HG02973 (cell line): ENCODE results near the gene PVALB.

ENCODE experiments used
- ATAC-seq: cut with Tn5 transposase; IDR thresholded peaks from one replicate; pipeline ENCODE4 v1.9.1; 2021; ENCODE audit warnings: moderate library complexity; ENCODE audit not compliant: unreplicated experiment

PVALB gene

DNA sequence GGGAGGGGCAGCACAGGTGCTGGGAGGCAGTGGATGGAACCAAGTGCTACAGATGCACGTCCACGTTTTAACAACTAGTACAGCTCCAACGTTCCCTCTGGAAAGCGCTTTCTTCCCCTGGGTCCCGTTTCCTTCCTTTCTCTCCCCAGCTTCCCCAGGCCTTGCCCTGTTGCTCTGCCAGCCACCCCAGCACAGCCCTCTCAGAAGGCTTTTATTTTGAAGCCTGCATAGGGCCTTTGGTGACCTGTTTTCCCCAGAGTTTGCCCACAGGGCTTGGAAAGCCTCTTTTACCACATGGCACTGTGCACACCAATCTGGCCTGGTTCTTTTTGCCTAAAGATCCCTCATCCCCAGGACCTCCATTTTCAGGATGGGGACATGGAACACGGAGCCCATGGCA lies 30.1 kb upstream of the PVALB start:
- no peak for ATAC-seq

DNA sequence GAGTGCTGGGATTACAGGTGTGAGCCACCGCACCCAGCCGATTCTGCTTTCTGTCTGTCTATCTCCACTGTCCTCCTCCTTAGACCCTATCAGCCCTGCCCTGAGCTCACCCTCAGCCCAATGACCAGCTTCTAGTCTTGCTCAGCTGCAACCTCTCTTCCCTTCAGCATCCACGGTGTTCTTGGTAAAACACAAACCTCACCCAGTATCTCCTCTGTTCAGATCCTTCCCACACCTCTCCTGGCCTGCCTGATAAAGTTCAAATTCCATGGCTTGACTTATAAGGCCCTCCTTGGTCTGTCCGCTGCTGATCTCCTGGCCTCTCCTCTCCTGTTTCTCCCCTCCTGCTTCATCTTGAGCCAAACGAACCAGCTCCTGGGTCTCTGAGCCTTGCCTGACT lies 29.4 kb upstream of the PVALB start:
- ATAC-seq, result no peak

- ATAC-seq, result no peak
Measured at GRCh38 chr22:36840106-36840505, 23.3 kb upstream of the PVALB start.

- ATAC-seq, result no peak
Measured at GRCh38 chr22:36839356-36840073, 22.7 kb upstream of the PVALB start.

GRCh38 chr22:36838119-36839030 lies 21.5 kb upstream of the PVALB start:
- no peak for ATAC-seq

DNA sequence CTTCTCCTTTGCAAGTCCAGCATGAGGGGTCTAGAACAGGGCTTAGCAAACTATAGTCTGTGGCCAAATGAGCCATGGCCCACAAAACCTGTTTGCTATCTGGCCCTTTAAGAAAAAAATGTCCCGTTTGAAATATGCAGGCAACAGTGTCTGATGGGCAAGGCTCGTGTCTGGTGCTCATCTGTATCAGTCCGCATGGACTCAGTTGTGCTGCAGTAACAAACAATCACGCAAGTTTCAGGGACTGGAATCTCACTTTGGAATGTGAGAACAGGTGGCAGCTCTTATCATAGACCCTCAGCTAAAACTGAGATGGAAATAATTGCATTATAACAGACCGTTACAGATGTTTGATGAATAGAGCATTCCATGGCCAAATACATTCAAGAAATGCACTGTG lies 19.1 kb upstream of the PVALB start:
- ATAC-seq, result no peak

- ATAC-seq, result no peak
Measured at GRCh38 chr22:36833073-36833472, 16.2 kb upstream of the PVALB start.

- no peak for ATAC-seq
Measured at GRCh38 chr22:36831717-36832116, 14.9 kb upstream of the PVALB start.

DNA sequence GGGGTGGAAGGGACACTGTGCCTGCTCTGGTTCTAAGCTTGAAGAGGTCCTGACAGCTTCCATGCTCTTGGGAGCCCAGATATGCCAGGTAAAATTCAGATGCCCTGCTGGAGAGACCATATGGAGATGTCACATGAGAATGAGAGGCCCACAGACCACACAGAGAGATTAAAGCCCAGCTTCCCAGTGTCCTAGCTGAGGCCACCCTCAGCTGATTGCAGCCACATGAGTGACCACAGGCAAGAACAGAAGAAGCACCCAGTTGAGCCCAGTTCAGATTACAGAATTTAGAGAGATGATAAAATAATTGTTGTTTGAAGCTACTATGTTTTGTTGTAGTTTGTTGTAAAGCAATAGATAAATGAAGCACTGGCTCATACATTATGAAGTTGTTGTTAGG lies 14.4 kb upstream of the PVALB start:
- no peak for ATAC-seq

DNA sequence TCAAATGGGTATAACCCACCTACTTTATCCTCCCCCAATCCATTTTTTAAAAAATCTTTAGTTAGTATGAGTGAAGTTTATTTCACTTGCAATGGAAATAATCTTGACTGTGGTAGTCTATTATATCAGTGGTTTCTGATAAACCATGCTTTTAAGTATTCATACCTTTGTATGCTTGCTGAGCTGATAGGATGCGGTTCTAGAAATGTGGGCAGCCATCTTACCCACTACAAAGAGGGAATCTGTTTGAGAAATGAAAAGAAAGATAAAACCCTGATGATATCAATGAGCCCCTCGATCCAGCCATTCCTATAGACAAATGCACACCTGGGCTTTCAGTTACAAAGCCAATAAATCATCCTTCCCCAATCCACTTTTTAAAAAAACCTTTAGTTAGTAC lies 13.8 kb upstream of the PVALB start:
- ATAC-seq, result no peak

GRCh38 chr22:36829370-36830002 lies 12.7 kb upstream of the PVALB start:
- no peak for ATAC-seq

DNA sequence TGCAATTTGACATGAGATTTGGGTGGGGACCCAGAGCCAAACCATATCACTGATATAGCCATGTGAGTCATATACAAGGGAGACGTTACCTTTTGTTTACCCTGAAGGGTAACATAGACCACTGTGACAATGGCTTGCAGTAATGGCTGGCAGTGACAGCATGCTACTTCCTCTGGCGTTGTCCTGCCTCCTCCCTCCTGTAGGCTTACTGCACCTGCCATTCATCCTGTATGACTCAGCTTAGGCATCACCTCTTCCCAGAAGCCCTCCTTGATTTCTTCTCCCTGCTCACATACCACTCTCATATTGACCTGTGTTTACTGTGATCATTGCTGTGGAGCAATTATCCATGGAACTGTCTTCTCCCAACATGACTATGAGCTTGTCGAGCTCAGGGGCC lies 12.0 kb upstream of the PVALB start:
- ATAC-seq, result no peak

DNA sequence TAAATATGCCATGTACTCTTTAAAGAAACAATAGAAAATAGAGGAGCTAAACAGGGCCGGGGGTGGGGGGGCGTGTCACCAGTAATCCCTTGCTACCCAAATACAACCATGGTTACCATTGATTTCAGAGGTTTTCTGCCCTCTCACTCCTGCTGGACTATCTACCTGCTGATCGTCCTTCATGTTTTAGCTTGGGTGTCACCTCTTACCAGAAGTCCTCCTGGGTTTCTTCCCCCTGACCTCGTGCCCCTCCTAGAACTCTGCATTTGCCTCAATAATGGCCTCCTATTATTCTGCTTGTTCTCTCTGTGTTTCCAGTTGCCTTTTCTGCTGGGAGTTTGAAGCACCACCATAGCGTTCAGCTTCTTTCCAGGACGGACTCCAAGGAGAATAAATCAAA lies 9.4 kb upstream of the PVALB start:
- no peak for ATAC-seq

DNA sequence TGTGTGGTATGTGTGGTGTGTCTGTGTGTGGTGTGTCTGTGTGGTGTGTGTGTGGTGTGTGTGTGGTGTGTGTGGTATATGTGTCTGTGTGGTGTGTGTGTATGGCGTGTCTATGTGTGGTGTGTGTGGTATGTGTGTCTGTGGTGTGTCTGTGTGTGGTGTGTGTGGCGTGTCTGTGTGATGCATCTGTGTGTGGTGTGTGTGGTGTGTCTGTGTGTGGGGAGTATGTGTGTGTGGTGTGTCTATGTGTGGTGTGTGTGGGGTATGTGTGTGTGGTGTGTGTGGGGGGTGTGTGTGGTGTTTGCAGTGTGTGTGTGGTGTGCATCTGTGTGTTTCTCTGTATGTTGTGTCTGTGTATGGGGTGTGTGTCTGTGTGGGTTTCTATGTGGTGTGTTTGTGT lies 7.8 kb upstream of the PVALB start:
- ATAC-seq, result no peak

DNA sequence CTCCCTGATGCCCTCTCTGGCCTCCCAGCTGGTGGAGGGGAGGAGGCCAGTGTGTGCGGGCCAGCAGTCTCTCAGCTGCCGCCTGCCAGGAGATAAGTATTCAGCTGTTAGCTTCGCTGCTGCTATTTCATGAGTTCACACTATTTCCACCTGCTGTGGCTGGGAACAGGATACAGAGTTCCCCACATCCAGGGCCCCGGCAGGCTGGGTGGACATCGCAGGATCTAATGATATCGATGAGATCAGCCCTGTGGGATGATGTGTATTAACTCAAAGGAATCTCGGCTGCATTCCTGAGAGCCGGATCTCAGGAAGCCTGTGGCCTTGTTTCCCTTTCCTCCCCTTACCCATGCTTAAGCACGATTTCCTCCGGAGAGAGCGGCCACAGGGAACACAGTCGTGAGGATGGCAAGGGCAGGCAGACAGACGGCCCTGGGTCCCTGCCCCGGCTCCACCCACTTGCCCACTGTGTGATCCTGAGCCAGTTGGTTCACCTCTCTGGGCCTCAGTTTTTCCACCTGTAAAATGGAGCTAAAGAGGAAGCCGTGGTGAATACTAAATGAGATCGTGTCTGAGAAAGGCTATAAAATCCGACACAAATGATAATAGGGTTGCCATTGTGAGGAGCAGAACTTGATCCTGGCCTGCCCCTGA lies 6.5 kb upstream of the PVALB start:
- no peak for ATAC-seq

GRCh38 chr22:36822581-36822980 lies 5.7 kb upstream of the PVALB start:
- no peak for ATAC-seq

DNA sequence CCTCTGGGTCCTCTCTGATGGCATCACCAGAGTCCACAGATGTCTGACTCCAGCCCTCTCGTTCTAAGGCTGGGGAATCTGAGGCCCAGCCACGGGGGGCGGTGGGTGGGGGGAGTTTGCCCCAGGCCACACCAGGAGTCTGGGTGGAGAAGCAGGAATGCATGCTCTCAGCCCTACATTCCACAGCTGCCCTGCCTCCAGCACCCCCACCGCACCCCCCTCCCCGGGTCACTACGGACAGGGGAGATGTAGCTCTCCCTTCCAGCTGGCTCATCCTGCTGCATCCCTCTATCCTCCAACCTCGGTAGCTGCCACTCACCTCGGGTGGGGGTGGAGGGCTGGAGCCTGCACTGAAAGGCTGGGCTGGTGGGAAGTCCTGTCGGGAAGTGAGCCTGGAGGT lies 2.3 kb upstream of the PVALB start:
- ATAC-seq, result no peak

GRCh38 chr22:36818010-36818642 lies 1.3 kb upstream of the PVALB start:
- ATAC-seq, result no peak

DNA sequence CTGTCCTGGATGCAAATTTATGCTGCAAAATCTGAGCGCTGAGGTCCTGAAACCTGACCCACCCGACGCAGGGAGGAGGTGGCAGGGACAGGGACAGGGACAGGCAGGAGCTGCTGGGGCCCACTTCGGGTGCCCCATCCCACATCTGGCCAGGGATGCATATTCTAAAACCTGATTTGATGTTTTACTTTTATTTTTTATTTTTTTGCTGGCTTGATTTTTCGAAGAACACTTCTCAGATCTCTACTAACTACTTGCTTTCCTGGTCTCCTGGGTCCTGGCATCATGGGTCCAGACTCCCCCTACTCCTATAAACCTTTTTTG lies 652 bp upstream of the PVALB start:
- ATAC-seq, result no peak

DNA sequence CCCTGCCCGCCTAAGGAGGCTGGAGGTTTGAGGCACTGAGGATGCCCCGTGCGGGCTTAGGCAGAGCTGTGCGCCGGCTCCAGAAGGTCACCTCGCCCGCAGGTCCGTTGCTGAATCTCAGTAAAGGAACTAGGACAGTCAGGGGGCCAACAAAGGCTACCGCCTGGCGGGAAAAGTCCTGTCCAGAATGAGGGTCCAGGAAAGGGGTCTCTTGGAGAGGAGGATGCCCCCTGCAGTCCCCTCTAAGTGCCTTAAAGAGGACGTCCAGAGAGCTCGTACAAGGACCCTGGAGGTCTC lies 548 bp downstream of the PVALB start:
- no peak for ATAC-seq
